Kasumi-1 (cell line): Measurements from ENCODE around the gene CTNNA3.

ENCODE experiments used
- DNase-seq, 2 experiments: peaks; one replicate each; lab custom pipeline; 2025; lab: John Stamatoyannopoulos, UW

The CTNNA3 gene

GRCh38 chr10:65931291-65932070 lies 1764.5 kb downstream of the CTNNA3 start:
- no peak for DNase-seq

DNA sequence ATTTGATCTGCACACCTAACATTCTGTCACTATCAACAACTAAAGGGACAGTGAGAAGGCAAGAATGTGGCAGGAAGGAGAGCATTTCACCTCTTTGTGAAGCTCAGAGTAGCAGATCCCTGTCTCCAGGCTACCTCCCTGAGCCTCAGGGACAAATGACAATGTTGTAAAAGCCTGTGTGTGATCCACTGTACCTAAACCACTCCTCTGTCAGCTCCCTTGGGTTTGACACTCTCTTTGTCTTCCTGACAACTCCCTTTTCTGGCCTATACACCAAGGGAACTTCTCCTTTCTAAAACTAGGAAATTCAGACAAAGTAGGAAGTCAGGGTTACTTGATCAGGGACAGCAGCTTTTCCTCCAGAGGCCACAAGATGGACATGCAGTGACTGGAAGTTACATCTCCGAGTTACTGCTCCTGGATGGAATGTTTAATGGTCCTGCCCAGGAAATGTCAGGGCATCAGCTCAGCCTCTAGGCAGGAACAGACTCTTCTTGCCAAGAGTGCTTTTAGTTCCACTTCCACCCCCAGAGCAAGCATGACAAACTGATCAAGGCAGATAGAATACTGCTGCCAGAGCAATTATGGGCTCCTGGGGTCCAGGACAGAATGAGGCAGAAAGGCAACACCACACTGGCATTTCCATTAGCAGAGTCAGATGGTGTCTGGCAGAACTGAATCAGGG lies 1784.7 kb downstream of the CTNNA3 start:
- peak; percentile 91 for DNase-seq

GRCh38 chr10:65910209-65910608 lies 1785.8 kb downstream of the CTNNA3 start:
- DNase-seq, result no peak

DNA sequence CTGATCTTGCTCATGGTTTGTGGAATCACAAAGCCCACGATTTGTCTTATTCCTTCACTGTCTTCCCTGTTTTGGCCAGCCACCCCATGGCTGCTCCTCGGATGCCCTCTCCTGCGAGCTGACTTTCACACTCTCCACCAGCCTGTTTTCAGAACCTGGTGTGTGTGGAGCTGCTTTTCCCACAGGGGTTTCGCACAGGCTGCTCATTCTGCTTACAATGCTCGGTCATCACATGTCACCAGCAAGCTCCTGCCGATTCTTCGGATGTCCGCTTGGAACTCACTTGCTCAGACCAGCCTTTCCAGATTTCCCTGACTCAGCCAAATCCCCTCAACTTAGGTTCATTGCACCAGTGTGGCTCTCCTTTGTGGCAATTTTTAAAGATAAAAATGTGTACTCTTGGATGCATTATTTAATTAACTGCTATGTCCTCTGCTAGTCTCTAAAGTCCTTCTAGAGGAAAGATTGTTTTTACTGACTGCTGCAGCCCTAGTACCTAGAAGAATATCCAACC lies 1788.7 kb downstream of the CTNNA3 start:
- DNase-seq, result no peak

DNA sequence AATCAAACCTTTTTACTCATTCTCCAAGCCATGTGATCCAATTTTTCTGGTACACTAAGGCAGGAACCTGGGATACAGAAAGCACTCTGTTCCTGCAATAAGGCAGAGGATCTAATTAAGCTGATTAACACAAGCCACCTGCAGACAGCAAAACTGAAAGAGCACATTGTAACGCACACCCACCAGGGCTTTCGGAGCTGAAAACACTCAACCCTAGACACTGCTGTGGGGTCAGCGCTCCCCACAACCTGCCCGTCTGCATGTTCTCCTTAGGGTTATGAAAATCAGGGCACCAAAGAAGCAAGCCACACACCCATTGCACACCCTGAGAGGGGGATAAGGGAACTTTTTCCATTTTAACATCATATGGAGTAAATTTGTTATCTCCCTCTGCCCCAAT lies 1792.4 kb downstream of the CTNNA3 start:
- no peak for DNase-seq

DNA sequence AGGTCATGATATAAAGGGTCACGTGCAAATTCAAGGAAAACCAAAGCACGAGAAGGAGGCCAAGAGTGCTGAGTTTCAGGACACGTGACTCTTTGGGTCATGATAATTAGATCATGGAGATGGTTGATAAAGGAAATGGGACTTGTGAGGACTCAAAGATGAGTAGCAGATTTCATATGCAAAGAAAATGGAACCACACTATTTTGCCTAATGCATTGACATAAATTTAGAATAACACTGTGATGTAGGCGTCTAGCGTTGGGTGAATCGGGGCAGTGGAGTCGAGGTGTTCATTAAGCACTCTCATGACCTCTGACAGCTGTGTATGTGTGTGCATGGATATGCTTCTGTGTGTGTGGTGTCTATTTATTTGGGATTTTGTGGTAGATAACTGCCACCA lies 1795.7 kb downstream of the CTNNA3 start:
- DNase-seq, result no peak

- DNase-seq, result peak in 1 of 2 experiments; percentile 20
These were observed 1797.9 kb downstream of the CTNNA3 start for GRCh38 chr10:65898055-65898454.

DNA sequence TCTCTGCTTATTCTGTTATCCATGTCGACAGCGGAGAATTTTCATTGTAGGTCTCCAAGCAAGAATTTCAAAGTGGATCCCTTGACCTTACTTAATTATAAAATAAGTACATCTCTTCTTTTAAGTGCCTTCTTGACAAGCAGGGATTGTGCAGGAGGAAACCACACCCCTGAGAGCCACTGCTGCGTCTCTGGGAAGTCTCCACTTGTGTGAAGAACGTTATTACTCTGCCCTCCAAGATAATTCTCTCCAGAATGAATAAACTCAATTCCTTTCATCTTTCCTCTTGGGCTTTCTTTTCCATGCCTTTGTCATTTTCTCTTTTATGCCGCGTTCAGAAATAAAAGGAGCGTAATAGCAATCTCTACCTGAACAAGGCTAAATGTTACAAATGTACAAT lies 1801.0 kb downstream of the CTNNA3 start:
- no peak for DNase-seq

GRCh38 chr10:65894379-65894778 lies 1801.6 kb downstream of the CTNNA3 start:
- no peak for DNase-seq

DNA sequence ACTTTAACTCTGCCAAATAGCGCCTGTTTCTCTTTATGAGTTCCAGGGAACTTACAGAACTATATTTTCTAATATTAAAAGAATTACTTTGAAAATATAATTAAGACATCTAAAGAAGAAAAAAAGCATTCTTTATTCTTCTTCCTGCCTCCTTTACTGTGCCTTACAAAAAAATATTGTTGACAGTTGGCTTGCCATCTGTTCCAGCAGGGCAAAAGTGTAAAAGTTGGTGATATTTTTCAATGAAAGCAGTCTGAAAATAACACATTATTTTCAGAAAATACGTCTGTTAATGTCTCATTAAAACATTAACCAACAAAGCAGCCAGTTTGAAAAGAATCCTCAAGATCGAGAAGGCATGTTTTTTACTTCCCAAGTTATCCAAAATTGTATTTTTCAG lies 1802.3 kb downstream of the CTNNA3 start:
- DNase-seq, result no peak

DNA sequence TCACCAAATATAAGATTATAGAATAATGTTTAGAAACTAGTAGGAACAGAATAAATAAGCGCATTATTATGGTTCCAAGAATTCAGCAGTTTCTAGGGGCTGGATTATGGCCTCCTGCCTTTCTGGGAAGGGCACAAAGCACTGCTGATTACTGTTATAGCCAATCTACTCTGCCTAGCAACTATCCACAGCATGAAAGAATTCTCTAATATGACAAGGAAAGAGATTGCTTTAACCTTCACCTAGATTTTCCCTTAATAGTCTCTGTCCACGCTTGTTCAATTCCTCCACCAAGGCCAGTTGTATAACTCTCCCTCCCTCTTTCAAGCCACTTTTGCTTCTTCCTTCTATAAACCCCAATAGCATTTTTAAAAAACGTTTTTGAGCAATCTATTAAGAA lies 1803.7 kb downstream of the CTNNA3 start:
- DNase-seq, result no peak

- no peak for DNase-seq
These were observed 1804.7 kb downstream of the CTNNA3 start for GRCh38 chr10:65891073-65891981.

DNA sequence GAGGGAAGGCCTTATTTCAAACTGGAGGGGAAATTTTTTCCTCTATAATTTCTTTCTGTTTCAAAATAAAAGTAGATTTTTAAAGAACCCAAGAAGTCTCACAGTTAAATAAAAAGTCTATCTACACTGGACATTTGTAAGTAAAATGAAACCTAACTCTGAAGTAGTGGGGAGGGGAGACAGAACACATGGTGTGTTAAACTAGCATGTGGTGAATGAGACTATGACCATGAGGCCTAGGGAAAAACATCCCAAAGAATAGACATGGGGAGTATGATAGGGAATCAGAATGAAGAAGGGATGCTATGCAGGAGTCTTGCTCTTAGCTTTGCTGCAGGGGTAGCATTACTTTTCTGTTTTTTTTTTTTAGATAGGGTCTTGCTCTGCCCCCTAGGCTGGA lies 1831.5 kb downstream of the CTNNA3 start:
- DNase-seq, result no peak

DNA sequence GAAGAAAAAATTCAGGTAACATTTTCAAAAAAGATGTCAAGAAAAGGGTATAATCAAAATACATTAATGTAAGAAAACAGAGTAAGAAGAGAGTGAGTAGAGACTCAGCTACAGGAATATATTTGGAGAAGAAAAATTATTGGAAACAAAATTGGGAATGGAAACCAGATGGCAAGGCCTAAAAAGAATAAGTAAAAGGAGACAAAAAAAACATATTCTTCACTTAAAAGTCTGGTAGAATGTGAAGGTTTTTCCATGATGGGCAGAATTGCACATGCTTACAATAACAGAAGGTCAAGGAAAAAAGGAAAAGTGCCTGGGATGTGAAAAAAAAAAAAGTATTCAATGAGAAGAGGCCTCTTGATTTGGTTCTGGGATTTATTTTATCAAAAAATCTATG lies 1832.0 kb downstream of the CTNNA3 start:
- no peak for DNase-seq
